HG03196 (cell line): Measurements from ENCODE around the gene SCFD2.

ENCODE experiments used
- ATAC-seq: cut with Tn5 transposase; IDR thresholded peaks from one replicate; pipeline ENCODE4 v1.9.1; 2021; ENCODE audit not compliant: unreplicated experiment

Gene SCFD2

DNA sequence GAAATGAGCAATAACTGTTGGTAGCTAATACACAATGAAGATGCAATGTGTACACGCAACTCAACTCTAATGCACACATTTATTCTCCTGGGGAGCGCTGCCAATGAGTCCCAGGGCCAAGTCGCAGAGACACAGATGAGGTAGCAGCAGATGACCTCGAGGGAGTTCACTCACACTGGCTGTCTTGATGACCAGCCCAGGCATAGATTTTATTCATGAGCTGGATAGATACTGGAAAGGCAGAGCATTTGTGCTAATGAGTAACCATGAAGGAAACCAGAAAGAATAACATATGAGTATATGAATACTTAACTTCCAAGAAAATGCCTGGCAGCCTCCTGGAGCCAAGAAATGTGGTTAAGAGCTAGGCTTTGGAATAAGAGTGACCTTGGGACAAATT, 461.4 kb downstream of the SCFD2 start:
- ATAC-seq, result no peak

DNA sequence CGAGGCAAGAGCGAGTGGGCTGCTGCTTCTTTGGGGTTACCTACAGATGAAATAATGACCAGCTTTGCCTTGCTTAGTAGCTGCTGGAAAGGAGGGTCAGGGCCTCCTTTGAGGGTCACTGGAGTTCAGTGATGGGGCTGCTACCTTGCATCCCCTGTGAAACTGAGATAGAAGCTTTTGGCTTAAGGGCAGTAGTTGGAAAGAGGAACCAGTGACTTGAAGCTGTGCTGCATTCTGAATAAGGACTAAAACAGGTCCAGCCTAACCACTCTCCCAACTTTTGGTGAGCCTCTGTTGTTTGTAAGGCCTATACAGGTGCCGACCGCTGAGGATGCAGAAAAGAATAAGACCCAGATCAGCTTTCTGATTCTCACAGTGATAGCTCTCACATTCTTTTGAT, 462.6 kb downstream of the SCFD2 start:
- ATAC-seq, result no peak

DNA sequence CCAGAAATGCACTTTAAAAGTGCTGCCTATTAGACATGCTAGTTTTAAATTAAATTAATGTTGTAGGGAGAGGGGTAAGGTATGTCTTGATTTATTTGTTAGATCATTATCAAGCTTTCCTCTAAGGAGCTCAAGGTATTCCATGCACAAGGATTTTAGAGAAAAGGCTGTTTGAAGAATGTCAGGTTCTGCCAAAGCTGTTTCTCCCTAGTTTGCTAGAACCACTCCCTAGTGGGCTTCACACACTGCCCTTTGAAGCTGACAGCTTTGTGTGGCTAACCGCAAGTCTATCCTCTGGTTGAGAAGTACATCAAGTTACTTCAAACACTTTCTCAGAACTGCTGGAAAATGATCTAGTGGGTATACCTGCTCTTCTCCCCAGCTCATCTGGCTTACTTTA, 471.4 kb downstream of the SCFD2 start:
- no peak for ATAC-seq

DNA sequence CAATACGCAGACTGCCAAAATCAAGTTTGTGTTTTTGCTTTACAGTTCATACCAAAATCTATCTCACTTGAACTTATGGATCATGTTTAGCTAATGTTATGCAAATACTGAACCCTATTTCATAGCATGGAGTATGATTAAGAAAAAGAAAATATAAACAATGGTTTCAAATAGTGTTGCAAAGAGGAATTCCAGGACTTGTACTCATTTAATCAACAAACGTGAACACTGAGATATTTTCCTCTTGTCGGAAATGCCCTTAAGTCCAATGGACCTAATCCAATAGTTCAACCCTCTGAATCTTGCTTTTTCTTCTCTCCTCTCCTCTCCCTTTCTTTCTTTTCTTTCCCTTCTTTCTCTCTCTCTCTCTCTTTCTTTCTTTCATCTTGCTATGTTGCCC, 473.0 kb downstream of the SCFD2 start:
- ATAC-seq, result no peak

DNA sequence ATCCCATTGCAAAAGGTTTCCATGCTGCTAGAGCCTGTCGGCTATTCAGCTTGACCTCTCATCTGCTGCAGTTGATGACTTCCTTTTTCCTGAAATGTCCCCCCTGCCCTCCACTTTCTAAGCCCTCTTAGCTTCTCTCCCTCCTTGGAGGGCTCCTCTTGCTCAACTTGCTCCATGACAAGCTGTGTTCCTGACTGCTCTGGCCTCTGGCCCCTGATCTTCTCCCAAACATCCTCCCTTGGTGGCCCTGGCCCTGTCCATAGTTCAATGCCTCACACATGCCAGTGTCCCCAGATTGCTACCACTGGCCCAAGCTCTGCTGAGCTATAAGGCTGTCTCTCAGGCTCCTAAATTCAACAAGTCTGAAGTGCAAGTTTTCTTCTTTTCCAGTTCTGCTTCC, 474.1 kb downstream of the SCFD2 start:
- ATAC-seq, result no peak

DNA sequence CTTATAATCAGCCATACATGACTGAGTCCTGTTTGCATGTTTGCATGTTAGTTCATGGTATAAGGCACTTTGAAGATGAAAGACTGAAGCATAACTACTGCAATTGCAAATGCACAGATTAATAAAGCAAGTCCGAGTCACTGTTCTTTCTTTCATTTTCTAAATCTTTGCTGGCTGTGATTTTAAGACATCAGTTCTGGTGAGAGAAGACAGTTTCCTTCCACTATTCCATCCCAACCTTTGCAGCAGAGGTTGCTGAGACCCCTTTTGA, 475.4 kb downstream of the SCFD2 start:
- no peak for ATAC-seq

DNA sequence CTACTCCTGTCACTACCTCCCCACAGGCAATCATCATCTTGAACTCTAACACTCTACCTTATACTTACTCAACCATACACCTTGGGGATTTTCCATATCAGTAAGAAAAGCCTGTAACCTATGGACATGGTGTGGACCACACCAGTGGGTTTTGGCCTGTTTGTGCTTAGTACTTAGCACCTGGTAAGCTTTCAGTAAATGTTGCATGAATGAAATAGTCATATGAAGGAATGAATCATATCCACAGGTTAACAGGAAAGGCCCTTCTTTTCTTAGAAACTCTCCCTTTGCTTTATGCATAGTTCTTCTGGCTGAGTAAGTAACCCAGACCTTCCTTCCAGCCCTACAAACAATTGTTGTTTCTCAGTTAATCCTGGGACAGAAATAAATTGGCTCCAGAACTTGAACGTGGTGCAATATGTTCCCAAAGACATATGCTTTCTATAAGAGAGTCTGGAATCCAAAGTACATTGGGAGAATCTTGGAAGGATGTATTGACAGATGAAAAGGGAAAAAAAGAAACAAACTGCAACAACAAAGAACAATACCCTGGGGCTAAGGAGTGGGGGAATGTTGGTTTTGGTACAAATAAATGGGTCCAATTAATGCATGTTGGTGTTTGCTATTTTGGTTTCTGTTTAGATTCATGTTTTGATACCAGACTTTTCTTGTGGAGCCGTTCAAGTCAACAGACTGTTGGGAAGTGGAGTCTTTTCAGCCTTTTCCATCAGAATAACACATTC, 475.9 kb downstream of the SCFD2 start:
- ATAC-seq, result no peak

DNA sequence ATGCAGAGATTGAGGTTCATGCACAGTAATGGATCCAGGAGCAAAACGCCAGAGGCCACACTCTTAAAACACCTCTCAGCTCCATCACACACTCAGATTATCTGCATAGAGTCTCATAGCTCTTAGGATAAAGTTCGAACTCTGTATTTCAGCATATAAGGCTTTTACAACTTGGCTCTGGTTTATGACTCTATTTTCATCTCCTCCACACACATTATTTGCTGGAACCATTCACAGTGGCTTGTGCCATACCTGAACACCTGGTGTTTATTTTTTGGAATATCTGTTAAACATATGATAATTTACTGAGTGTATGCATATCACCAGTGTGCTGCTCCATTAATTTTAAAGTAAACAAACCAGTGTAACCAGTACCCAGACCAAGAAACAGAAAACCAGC, 476.5 kb downstream of the SCFD2 start:
- no peak for ATAC-seq

DNA sequence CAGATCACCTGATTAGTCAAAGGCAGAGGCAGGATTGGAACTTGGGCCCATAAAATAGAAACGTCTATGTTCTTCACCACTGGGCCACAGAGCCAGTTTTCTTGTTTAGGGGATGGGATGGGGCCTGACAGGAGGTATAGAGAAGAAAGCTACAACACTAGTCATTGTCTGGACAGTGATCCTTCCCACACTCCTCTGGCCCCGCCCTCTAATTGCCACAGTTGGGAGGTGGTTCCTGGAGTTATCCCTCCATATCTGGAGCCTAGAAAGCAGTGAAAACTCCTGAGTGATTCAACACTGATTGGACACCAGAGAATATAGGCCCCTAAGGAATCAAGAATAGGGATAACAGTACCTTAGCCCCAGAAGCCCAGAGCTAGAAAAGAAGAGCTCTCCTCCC, 480.9 kb downstream of the SCFD2 start:
- ATAC-seq, result no peak

DNA sequence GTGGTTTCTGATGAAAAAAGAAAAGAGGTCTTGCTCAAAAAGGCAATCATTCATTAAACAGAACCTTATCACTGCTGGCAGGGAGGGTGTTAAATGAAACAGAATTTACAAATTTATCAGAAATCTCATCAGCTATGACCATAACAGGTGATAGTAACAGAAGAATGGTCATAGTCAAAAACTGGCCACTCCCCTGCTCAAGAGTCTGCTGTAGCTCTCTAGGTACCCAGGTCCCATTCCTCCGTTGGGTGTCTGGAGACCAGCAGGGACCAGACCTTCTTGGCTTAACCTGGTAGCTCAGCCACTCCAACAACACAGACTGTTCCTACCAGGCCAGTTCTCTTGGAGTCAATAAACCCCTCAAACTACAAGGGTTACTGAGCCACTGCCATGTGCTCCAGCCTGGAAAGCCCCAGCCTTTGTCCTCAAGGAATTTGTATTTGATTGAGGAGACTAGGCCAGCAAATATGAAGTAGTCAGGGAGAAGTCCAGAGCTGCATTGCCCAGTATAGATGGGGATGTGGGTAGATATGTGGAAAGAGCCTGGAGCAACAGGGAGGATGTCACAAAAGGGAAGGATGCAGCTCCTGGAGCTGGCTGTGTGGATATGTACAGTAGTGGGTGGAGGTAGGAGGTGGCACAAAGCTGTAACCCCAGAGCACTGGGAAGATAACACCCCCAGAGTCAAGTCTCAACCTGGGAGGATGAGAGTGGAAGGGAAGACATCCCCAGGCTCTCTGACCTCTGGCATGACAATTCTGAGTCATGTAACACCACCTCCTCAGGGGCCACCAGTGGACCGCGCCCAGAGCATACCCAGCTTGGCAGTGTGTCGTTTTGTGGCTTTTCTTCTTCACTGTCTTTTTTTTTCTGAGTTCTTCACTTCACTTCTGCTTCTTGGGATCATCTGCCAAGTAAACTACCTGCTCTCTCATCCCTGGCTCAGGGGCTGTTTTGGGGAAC, 481.9 kb downstream of the SCFD2 start:
- no peak for ATAC-seq

DNA sequence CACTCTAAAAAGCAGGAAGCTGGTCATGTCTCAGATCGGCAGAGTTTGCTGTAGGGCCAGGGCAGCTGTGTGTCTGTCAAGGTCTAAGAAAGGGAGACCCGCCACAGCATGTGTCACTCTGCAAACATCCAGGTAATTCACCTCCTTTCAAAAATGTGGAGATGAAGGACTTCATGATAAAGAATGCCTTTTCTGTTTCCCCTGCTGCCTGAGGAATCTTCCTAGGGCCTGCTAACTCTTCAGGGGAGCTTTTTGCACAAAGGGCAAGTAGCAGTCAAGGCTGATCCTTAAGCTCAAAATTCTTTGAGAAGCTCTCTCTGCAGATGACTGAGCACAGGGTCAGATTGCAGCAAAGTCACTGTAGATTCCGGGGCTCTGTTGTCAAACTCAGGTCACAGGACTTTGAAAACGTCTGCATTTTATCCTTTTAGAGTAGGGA, 482.7 kb downstream of the SCFD2 start:
- ATAC-seq, result no peak

DNA sequence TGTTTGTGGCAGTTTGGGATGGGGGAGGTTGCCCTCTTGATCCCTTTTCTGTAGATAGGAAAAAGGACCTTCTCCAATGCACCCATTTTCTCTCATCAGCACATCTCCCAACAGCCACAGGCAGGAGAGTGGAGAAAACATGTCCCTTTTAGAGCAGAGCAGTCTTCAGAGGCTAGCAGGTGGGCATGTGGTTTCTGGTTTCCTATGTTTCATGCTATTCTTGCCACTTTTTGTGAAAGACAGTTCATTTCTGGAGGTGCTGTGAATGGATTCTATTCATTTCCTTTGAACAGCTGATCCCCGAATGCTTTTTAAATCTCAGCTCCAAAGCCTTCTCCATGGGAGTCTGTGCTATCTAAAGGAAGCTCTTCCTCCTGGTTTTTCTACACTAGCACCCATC, 484.9 kb downstream of the SCFD2 start:
- ATAC-seq, result no peak

DNA sequence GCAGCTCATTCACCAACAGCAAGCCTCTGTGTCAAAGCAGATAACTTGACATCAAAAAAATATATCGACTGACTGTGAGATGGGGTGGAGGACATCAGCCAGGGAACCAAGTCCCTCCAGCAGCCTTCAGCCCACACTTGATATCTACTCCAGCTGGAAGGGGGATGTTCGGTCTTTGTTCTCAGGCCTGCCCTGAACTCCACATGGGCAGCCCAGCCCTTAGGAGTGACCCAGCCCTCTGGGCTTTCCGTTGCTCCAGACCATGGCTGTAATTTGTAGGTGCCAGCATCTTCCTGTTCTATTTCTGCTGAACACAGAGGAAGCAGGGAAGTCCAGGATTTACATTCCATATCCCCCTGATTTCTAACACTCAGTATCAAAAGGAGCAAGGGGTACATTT, 486.4 kb downstream of the SCFD2 start:
- ATAC-seq, result no peak

DNA sequence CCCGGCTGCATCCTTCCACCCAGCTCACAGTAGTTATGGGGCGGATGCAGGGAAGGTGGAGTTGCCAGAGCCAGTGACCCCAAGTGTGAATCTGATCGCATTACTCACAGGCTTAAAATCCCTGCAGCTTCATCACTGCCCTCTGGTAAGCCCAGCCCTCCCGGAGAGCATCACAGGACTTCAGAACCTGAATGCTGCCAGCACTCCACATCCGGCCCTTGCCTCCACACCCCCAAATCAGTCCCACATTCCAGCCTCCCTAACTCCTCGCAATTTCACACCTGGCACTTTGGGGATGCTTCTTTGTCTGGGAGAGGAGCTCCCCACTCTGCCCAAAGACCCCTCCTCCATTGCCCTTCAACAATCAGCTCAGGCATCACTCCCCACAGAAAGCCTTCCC, 488.2 kb downstream of the SCFD2 start:
- no peak for ATAC-seq

DNA sequence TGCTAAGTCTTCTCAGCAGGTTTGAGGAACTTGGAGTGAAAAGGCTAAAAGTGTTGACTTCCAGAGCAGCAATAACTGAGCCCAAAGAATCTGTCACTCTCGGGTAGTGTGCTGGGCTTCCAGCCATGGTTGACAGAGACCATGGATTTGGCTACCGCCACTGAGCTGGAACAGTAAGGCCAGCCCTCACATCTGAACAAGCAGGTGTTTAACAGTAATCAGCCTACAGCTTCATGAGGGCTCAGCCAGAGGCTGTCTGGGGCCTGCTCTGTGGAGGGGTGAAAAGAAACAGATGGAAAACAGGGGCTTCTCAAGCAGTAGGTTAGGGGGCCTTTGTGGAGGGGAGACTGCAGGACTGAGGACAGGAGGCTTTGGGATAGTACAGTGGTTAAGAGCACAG, 488.8 kb downstream of the SCFD2 start:
- ATAC-seq, result no peak

DNA sequence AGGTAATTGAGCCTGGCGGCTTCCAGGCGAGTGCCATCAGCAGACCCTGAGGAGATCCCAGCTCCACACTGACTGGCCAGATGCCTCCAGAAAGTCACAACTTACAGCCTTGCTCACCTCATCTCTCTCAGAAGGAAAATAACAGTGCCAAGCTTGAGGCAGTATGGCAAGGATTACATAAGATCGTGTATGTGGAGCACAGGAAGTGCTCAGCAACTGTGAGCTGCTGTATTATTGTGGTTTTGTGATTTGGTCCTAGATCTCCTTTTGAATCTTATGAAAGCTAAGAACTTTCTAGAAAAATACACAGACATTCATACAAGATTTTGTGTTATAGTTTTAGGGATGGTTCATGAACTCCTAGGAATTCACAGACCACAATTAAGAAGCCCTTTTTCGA, 489.8 kb downstream of the SCFD2 start:
- ATAC-seq, result no peak

DNA sequence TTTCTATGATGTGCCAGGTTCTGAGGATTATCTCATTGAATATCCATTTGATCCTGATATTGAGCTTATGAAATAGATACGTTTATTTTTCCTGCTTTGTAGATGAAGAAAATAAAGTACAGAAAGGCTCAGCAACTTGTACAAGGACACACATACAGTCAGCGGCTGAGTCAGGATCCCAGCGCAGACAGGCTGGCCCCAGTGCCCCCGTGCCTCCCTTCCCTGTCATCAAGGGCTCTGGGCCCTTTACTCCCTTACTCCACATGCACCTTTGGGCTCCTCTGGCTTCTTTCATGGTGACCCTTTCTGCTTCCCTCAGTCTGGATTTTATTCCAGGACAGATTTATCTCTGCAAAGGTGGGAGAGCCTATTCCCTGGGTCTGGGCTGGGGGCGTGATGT, 490.9 kb downstream of the SCFD2 start:
- ATAC-seq, result no peak

DNA sequence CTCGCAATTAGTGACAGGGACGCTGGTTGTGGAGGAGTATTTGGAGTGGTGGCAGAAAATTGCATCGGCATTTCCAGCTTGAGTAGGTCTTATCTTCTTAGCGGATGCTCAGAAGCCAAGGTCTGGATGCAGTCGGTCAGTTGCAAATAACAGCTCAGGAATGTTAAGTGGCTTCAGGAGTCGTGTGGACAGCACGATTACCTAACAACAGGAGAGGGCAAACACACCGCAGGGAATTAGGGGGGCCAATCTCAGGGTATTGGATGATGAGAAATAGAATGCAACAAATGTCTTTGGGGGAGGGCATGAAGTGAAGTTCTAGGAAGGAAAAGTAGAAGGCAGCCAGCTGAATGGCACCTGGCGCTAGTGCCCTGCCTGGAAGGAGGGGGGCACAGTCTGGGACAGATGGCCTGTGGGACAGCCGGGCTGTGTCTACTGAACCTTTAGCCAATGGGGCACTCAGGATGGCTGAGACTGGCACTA, 492.0 kb downstream of the SCFD2 start:
- no peak for ATAC-seq

DNA sequence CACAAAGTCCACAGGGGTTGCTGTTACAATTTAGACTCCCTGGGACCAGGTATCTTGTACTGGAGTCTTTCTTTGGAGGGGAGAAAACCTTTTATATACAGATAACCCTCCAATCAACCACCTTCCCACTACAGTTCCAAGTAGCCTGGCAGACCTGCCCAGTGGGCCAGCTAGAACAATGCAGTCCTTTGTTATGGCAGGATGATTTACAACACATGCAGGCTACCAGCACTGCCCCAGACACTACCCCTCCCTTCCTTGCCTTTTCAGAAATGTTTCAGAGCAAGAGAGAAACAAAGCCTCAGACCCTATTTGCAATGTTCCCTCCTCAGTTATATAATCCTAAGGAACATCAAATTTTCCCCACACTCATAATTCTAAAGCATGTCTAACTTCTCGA, 492.7 kb downstream of the SCFD2 start:
- no peak for ATAC-seq

DNA sequence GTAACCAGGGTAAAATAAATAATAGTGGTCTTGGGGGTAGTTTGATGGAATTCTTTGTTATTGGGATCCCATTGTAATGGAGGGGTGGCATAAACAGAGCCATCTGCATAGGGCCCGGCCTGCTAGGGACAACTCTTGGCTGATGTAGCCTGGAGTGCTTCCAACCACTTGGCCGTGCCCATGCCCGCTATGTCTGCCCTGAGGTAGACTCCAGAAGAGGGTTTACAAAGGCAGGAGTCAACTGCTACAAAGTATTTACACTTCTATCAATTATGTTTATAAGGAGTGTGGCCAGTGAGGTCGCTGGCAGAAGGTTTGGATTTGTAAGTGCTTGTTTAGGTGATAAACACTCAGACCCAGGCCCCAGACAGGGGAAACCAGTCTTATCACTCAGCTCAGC, 495.6 kb downstream of the SCFD2 start:
- ATAC-seq, result no peak

DNA sequence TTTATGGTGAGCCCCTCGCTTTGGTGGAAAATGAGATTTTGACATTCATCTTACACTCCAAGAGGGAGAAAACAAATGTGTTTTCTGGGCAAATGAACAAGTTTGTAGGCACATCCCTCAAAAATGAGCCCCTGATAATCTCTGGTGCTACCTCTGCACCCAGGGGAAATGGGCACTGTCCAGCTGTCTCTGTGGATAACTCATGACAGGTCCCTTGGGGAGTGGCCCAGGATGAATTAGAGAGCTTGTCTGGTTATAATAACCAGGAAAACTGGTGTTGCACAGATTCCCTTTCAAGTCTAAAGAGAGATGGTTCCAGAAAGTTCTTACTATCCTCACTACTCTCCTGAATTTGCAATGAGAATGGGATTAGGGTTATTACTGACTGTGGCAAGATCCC, 496.2 kb downstream of the SCFD2 start:
- no peak for ATAC-seq

DNA sequence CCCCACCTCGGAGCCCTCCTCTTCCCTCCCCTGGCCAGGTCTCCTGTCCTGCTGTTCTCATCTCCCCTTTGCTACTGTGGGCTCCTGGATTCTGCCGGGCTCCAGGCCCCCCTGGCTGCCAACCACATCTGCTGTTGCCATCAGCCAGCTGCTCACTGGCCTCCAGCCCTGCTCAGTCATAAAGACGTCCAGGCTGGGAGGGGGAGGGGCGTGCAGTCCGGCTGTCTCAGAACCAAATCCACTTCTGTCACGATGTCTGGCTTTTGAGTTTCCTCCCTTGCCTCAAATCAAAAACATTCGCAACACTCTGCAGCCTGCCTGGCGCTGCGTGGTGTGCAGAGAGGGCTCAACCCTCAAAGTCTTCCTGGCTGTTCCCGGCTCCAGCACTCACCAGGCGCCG, 496.7 kb downstream of the SCFD2 start:
- no peak for ATAC-seq
